Retina (tissue), 1 donor: Measurements from ENCODE around the gene TBATA.
"Not testable (repeated sequence)": the region's sequence is repeated elsewhere in the genome, so short reads cannot be mapped to it uniquely, and the experiment has no call there.

Experiments used
- DNase-seq: peaks from one replicate; pipeline ENCODE4 v3.0.0-alpha.2; 2016

The TBATA gene

GRCh38 chr10:70777063-70777875, 7.9 kb downstream of the TBATA start:
- DNase-seq = no peak

GRCh38 chr10:70776455-70777005, 8.6 kb downstream of the TBATA start:
- DNase-seq = no peak

- no peak for DNase-seq
These were observed 9.3 kb downstream of the TBATA start for GRCh38 chr10:70775679-70776454.

GRCh38 chr10:70774810-70775678, 10.1 kb downstream of the TBATA start:
- no peak for DNase-seq

GRCh38 chr10:70773965-70774809, 11.0 kb downstream of the TBATA start:
- no peak for DNase-seq

GRCh38 chr10:70773461-70773860, 11.7 kb downstream of the TBATA start:
- no peak for DNase-seq

- no peak for DNase-seq
These were observed 12.6 kb downstream of the TBATA start for GRCh38 chr10:70772627-70773026.

- DNase-seq = no peak
These were observed 13.6 kb downstream of the TBATA start for GRCh38 chr10:70771311-70772194.

GRCh38 chr10:70770516-70770915, 14.7 kb downstream of the TBATA start:
- DNase-seq = not testable (repeated sequence)

GRCh38 chr10:70770001-70770400, 15.2 kb downstream of the TBATA start:
- DNase-seq = no peak

GRCh38 chr10:70769121-70769520, 16.1 kb downstream of the TBATA start:
- DNase-seq = no peak

- DNase-seq = not testable (repeated sequence)
These were observed 17.0 kb downstream of the TBATA start for GRCh38 chr10:70768026-70768685.

GRCh38 chr10:70765794-70766594, 19.2 kb downstream of the TBATA start:
- DNase-seq = no peak

- no peak for DNase-seq
These were observed 21.6 kb downstream of the TBATA start for GRCh38 chr10:70763567-70763966.

- no peak for DNase-seq
These were observed 22.6 kb downstream of the TBATA start for GRCh38 chr10:70762441-70763175.

- no peak for DNase-seq
These were observed 23.3 kb downstream of the TBATA start for GRCh38 chr10:70761727-70762350.

GRCh38 chr10:70761031-70761601, 24.1 kb downstream of the TBATA start:
- DNase-seq = peak; percentile 40
